Rectal smooth muscle tissue (tissue), 1 donor: ENCODE data around the gene EPYC.
"Not testable (repeated sequence)": the region's sequence is repeated elsewhere in the genome, so short reads cannot be mapped to it uniquely, and the experiment has no call there.

Experiments
- H3K27ac ChIP-seq: one replicate; pipeline ENCODE4 v1.7.0; 2013; ENCODE audit warnings: low read depth, low read length, inconsistent platforms
- H3K27me3 ChIP-seq: one replicate; pipeline ENCODE4 v1.7.0; 2013; ENCODE audit warnings: low read length; ENCODE audit not compliant: control insufficient read depth, insufficient read depth
- H3K36me3 ChIP-seq: one replicate; pipeline ENCODE4 v1.7.0; 2013; ENCODE audit warnings: low read length; ENCODE audit not compliant: control insufficient read depth, insufficient read depth
- H3K4me1 ChIP-seq: one replicate; pipeline ENCODE4 v1.7.0; 2013; ENCODE audit warnings: low read length; ENCODE audit not compliant: control insufficient read depth, insufficient read depth
- H3K4me3 ChIP-seq: one replicate; pipeline ENCODE4 v1.7.0; 2013; ENCODE audit warnings: low read length
- H3K9ac ChIP-seq: one replicate; pipeline ENCODE4 v1.7.0; 2013; ENCODE audit warnings: low read length

EPYC gene

GRCh38 chr12:90987520-90987919, 17.3 kb downstream of the EPYC start:
- H3K4me1 ChIP-seq: no peaks in the 10 kb centered on the region
- no peak overlapping the region for H3K4me3 ChIP-seq
- no peaks in the 10 kb centered on the region for H3K36me3 ChIP-seq
- no peaks in the 10 kb centered on the region for H3K27me3 ChIP-seq
- no peak overlapping the region for H3K9ac ChIP-seq
- H3K27ac ChIP-seq: no peak overlapping the region

DNA sequence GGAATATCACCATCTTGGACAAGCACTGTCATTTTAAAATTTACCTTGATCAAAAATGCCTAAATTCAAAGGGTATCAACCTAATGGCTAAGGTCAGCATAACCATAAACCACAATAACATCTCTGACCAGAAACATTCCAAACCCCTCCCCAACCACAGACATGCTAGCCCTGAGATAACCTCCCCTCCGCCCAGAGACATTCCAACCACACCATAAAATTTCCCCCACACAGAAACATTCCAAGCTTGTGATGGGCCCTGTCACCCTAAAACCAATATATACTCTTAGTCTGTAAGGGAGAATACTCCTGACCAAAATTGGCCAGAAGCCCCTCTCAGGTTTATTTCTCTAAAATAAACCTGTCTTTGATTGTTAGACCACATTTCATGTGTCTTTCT, 17.7 kb downstream of the EPYC start:
- Histone ChIP-seq H3K27me3 (no peaks in the 10 kb centered on the region), H3K36me3 (no peaks in the 10 kb centered on the region), H3K4me3 (no peak overlapping the region), H3K9ac (no peak overlapping the region), H3K27ac (no peak overlapping the region), H3K4me1 (no peaks in the 10 kb centered on the region)

GRCh38 chr12:90985331-90985730, 19.4 kb downstream of the EPYC start:
- not testable (repeated sequence) for H3K4me1 ChIP-seq, H3K27ac ChIP-seq, H3K4me3 ChIP-seq, H3K27me3 ChIP-seq, H3K36me3 ChIP-seq, H3K9ac ChIP-seq

GRCh38 chr12:90984114-90984513, 20.7 kb downstream of the EPYC start:
- H3K27me3 ChIP-seq: no peaks in the 10 kb centered on the region
- no peak overlapping the region for H3K27ac ChIP-seq
- H3K4me3 ChIP-seq: no peak overlapping the region
- no peaks in the 10 kb centered on the region for H3K4me1 ChIP-seq
- H3K36me3 ChIP-seq: no peaks in the 10 kb centered on the region
- H3K9ac ChIP-seq: no peak overlapping the region

GRCh38 chr12:90982170-90982569, 22.6 kb downstream of the EPYC start:
- Histone ChIP-seq H3K27me3 (no peaks in the 10 kb centered on the region), H3K9ac (no peak overlapping the region), H3K27ac (no peak overlapping the region), H3K36me3 (no peaks in the 10 kb centered on the region), H3K4me1 (no peaks in the 10 kb centered on the region), H3K4me3 (no peak overlapping the region)

DNA sequence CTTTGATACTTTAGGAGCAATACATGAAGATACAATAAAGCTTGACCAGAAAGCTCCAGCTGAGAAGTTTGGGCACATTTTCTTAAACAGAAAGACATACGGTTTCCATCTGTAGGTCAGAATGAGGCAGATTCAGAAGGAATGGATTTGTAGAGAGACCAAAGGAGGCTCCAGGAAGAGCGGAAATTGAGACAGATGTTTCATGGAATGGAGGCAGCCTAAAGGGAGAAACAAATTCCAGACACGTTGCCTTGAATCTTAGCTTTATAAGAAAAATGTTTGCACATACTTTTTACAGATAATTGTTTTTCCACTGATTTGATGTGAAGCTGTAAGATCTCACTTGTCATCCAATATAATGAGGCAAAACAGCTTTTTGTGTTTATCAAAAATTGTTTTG, 24.8 kb downstream of the EPYC start:
- Histone ChIP-seq H3K27me3 (no peaks in the 10 kb centered on the region), H3K27ac (no peak overlapping the region), H3K9ac (no peak overlapping the region), H3K4me1 (no peaks in the 10 kb centered on the region), H3K36me3 (no peaks in the 10 kb centered on the region), H3K4me3 (no peak overlapping the region)

DNA sequence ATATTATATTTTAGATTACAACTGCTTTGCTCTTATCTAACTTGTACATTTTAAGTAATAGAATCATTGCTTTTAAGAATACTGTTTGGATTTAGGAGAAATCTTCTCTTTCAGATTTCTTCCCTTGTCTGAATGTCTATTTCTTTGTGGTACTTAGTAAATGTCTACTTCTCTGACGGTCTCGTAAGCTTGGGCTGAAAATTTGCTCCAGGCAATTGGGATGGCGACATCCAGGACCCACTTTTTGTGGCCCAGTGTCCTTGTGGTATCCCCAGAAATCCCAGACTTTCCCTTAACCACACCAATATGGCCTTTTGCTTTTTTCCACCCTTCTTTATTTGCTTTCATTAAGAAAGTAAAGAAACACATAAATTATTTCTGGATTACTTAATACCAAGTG, 25.8 kb downstream of the EPYC start:
- Histone ChIP-seq H3K9ac (no peak overlapping the region), H3K27ac (no peak overlapping the region), H3K27me3 (no peaks in the 10 kb centered on the region), H3K36me3 (no peaks in the 10 kb centered on the region), H3K4me3 (no peak overlapping the region), H3K4me1 (no peaks in the 10 kb centered on the region)

DNA sequence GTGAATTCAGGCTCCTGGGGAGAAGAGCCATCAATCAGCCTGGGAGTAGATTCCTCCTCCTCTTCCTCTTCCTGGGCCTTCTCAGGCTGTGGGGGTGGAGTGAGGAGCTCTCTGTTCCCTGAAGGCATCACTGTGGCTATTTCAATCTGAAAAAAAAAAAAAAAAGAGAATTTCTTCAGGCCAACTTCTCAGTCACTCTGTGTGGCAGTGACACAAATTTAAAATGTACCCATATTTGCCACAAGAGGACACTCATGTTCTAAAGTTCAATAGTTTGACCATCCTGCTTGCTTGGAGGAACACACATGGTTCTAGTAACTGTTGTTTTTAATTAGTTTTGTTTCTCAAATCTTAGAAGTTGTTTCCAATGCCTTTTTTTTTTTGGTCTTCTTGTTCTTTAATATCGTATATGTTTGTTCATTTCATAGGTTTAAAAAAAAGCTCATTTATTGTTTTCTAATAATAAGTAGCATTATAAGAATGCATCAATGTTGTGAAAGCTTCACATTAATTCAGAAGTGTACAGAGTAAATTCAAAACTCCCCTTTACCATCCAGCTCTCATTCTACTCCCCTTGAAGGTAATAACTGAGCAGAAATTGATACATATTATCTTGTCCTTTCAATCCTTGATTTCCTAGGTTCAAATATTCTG, 26.5 kb downstream of the EPYC start:
- H3K4me1 ChIP-seq: no peaks in the 10 kb centered on the region
- H3K27ac ChIP-seq: no peak overlapping the region
- H3K9ac ChIP-seq: no peak overlapping the region
- no peaks in the 10 kb centered on the region for H3K36me3 ChIP-seq
- H3K4me3 ChIP-seq: no peak overlapping the region
- H3K27me3 ChIP-seq: no peaks in the 10 kb centered on the region

DNA sequence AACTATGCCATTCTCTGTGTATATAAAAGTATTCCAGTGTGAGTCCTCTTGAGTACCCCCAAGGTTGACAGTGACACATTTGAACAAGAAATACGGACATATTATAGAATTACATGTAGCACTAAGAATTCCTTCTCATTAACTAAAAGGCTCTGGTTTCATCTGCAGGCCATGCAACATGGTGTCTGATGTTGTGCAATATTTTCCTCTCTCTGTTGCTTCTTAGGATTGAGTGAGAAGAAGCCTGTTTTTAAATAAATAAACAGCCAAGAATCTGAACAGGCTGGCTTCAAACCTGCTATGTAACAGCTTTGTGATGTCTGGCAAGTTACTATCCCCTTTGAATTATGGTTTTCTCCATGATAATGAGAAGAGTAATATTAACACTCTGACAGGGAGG, 27.5 kb downstream of the EPYC start:
- H3K4me3 ChIP-seq: no peak overlapping the region
- no peak overlapping the region for H3K27ac ChIP-seq
- H3K4me1 ChIP-seq: no peaks in the 10 kb centered on the region
- no peak overlapping the region for H3K9ac ChIP-seq
- H3K36me3 ChIP-seq: no peaks in the 10 kb centered on the region
- H3K27me3 ChIP-seq: no peaks in the 10 kb centered on the region

DNA sequence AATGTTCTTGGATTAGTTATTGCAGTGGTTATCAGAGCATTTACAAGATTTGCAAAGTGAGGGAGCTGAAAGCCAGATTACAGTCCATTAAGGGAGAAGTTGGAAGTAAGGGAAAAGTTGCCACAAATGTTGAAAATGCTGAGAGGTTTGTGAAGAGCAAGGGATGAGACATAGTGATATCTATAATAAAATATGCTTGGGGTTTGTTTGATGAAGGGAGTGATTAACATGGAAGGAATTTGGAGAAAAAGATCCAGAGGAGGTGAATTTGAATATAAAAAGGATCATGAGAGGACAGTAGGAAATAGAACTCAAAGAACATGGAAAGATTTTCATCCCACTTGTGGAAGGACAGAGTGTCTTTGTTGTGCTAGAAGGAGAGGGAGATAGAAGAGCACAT, 30.5 kb downstream of the EPYC start:
- H3K9ac ChIP-seq: no peak overlapping the region
- no peak overlapping the region for H3K4me3 ChIP-seq
- no peaks in the 10 kb centered on the region for H3K27me3 ChIP-seq
- no peak overlapping the region for H3K27ac ChIP-seq
- H3K4me1 ChIP-seq: no peaks in the 10 kb centered on the region
- H3K36me3 ChIP-seq: no peaks in the 10 kb centered on the region

- Histone ChIP-seq H3K9ac (no peak overlapping the region), H3K36me3 (no peaks in the 10 kb centered on the region), H3K4me3 (no peak overlapping the region), H3K4me1 (no peaks in the 10 kb centered on the region), H3K27me3 (no peaks in the 10 kb centered on the region), H3K27ac (no peak overlapping the region)
These were observed 32.5 kb downstream of the EPYC start for GRCh38 chr12:90972226-90972625.

GRCh38 chr12:90970911-90971310, 33.9 kb downstream of the EPYC start:
- H3K36me3 ChIP-seq: no peaks in the 10 kb centered on the region
- H3K4me1 ChIP-seq: no peaks in the 10 kb centered on the region
- H3K27ac ChIP-seq: no peak overlapping the region
- no peaks in the 10 kb centered on the region for H3K27me3 ChIP-seq
- no peak overlapping the region for H3K4me3 ChIP-seq
- H3K9ac ChIP-seq: no peak overlapping the region

- Histone ChIP-seq H3K4me1 (no peaks in the 10 kb centered on the region), H3K9ac (no peak overlapping the region), H3K27me3 (no peaks in the 10 kb centered on the region), H3K4me3 (no peak overlapping the region), H3K36me3 (no peaks in the 10 kb centered on the region), H3K27ac (no peak overlapping the region)
These were observed 34.3 kb downstream of the EPYC start for GRCh38 chr12:90970471-90970870.
